Vagina (tissue), 2 donors: ENCODE data around the gene ICA1L. TPM values are rescaled to one million over a fixed set of nuclear protein-coding genes. Genes with fewer than 3 reads are reported as not detected.
"Not testable (repeated sequence)": the region's sequence is repeated elsewhere in the genome, so short reads cannot be mapped to it uniquely, and the experiment has no call there.

Experiments used
- DNase-seq, 2 donors: peaks; one replicate each; pipeline ENCODE4 v3.0.0-alpha.2; 2017; ENCODE audit errors: extremely low spot score in 2 of 2
- H3K27ac ChIP-seq: fragments of 200-600 bp; sonication (generic); one replicate; pipeline ENCODE4 v1.5.1; 2019
- H3K27me3 ChIP-seq: fragments of 200-600 bp; sonication (generic); one replicate; pipeline ENCODE4 v1.5.1; 2019
- H3K36me3 ChIP-seq, 2 donors: fragments of 200-600 bp; sonication (generic); one replicate each; pipeline ENCODE4 v1.5.1; 2017 to 2019
- H3K4me1 ChIP-seq: fragments of 200-600 bp; sonication (generic); one replicate; pipeline ENCODE4 v1.5.1; 2019
- H3K4me3 ChIP-seq, 2 donors: fragments of 200-600 bp; sonication (generic); 1 replicate in 1 of 2; 2 replicates in 1 of 2; pipeline ENCODE4 v1.5.1; 2016 to 2019
- H3K9me3 ChIP-seq: fragments of 200-600 bp; sonication (generic); one replicate; pipeline ENCODE4 v1.5.1; 2019
- CTCF ChIP-seq, 3 experiments: fragments of 450-650 bp in 2 of 3; fragments of 200-600 bp in 1 of 3; sonication (generic) in 1 of 3; IDR thresholded peaks; one replicate each; pipeline ENCODE4 v1.5.1; 2017 to 2019; ENCODE audit warnings: antibody characterized with exemption in 3 of 3, mild to moderate bottlenecking in 2 of 3, moderate library complexity in 2 of 3
- POLR2A ChIP-seq, 2 donors: fragments of 450-650 bp; IDR thresholded peaks; one replicate each; pipeline ENCODE4 v1.6.1; 2017; ENCODE audit warnings: antibody characterized with exemption in 2 of 2, mild to moderate bottlenecking in 2 of 2, moderate library complexity in 2 of 2
- POLR2AphosphoS5 ChIP-seq, 2 donors: sonication (generic); formaldehyde crosslinking; IDR thresholded peaks; one replicate each; pipeline ENCODE4 v1.9.0; 2017; ENCODE audit warnings: antibody characterized with exemption in 2 of 2, mild to moderate bottlenecking in 2 of 2, low read depth in 1 of 2; ENCODE audit not compliant: insufficient read depth in 1 of 2
- intact Hi-C: fragments of 100-400 bp; cut with DNase I; formaldehyde crosslinking; loops from one replicate; pipeline ENCODE4 v1.15.1; 2023
- total RNA-seq: library from RNA; depleted of rRNA; stranded (reverse); fragments of >200 nt; gene quantifications from one replicate; pipeline ENCODE4 v1.2.3, GENCODE V29; 2016

ICA1L gene
- total RNA-seq, 1 donor from 2014 or later = 21.6 TPM

GRCh38 chr2:202815548-202816360, 55.8 kb downstream of the ICA1L start:
- Histone ChIP-seq H3K4me1 (peaks cover 16% of the 10 kb centered on the region), H3K9me3 (no peaks in the 10 kb centered on the region), H3K27me3 (no peaks in the 10 kb centered on the region), H3K4me3 (peak overlapping the region in 1 of 2 donors; percentile 0), H3K36me3 (no peaks in the 10 kb centered on the region), H3K27ac (no peak overlapping the region)
- no peak for DNase-seq
- no peak for TF ChIP-seq CTCF (IDR thresholded peaks at IDR 0.05)
- no peak for TF ChIP-seq POLR2A (IDR thresholded peaks at IDR 0.05)
- peak in 1 of 2 donors; percentile 27 for TF ChIP-seq POLR2AphosphoS5 (IDR thresholded peaks at IDR 0.05; ENCODE audit: insufficient read depth in 1 of 2, low read depth in 1 of 2)
- intact Hi-C loops = no loop called here

GRCh38 chr2:202814226-202814625, 57.3 kb downstream of the ICA1L start:
- no peaks in the 10 kb centered on the region for H3K36me3 ChIP-seq
- TF ChIP-seq POLR2AphosphoS5 (IDR thresholded peaks at IDR 0.05; ENCODE audit: insufficient read depth in 1 of 2, low read depth in 1 of 2) (no peak), CTCF (IDR thresholded peaks at IDR 0.05) (no peak), POLR2A (IDR thresholded peaks at IDR 0.05) (no peak)
- no peaks in the 10 kb centered on the region for H3K27me3 ChIP-seq
- H3K9me3 ChIP-seq = no peaks in the 10 kb centered on the region
- DNase-seq = no peak
- H3K4me3 ChIP-seq = no peak overlapping the region
- intact Hi-C loops = no loop called here
- H3K27ac ChIP-seq = no peak overlapping the region
- H3K4me1 ChIP-seq = peaks cover 16% of the 10 kb centered on the region

GRCh38 chr2:202813387-202813786, 58.2 kb downstream of the ICA1L start:
- H3K9me3 ChIP-seq = no peaks in the 10 kb centered on the region
- DNase-seq = no peak
- no peaks in the 10 kb centered on the region for H3K27me3 ChIP-seq
- intact Hi-C loops = no loop called here
- peaks cover 16% of the 10 kb centered on the region for H3K4me1 ChIP-seq
- H3K36me3 ChIP-seq = no peaks in the 10 kb centered on the region
- no peak overlapping the region for H3K4me3 ChIP-seq
- no peak for TF ChIP-seq POLR2AphosphoS5 (IDR thresholded peaks at IDR 0.05; ENCODE audit: insufficient read depth in 1 of 2, low read depth in 1 of 2)
- H3K27ac ChIP-seq = no peak overlapping the region

GRCh38 chr2:202808754-202809153, 62.8 kb downstream of the ICA1L start:
- no peak for TF ChIP-seq CTCF (IDR thresholded peaks at IDR 0.05)
- no peak for TF ChIP-seq POLR2AphosphoS5 (IDR thresholded peaks at IDR 0.05; ENCODE audit: insufficient read depth in 1 of 2, low read depth in 1 of 2)
- no peak for TF ChIP-seq POLR2A (IDR thresholded peaks at IDR 0.05)
- Histone ChIP-seq H3K4me1 (peaks cover 6% of the 10 kb centered on the region), H3K4me3 (no peak overlapping the region), H3K9me3 (no peaks in the 10 kb centered on the region), H3K27me3 (no peaks in the 10 kb centered on the region), H3K36me3 (no peaks in the 10 kb centered on the region), H3K27ac (no peak overlapping the region)
- intact Hi-C loops = no loop called here
- DNase-seq = no peak

GRCh38 chr2:202807431-202808138, 64.0 kb downstream of the ICA1L start:
- intact Hi-C loops, H3K27me3 ChIP-seq, H3K4me3 ChIP-seq, H3K4me1 ChIP-seq, H3K9me3 ChIP-seq, DNase-seq, H3K27ac ChIP-seq, H3K36me3 ChIP-seq: not testable (repeated sequence)

GRCh38 chr2:202805911-202806310, 65.7 kb downstream of the ICA1L start:
- DNase-seq, H3K36me3 ChIP-seq, H3K4me3 ChIP-seq, H3K27ac ChIP-seq, H3K27me3 ChIP-seq, H3K4me1 ChIP-seq, H3K9me3 ChIP-seq, intact Hi-C loops: not testable (repeated sequence)
